Measurements from ENCODE around the gene MSANTD1. TPM values are rescaled to one million over a fixed set of nuclear protein-coding genes. Genes with fewer than 3 reads are reported as not detected.

MSANTD1 gene
- total and polyA plus RNA-seq, 2 experiments from 2014 or later: 0.37 to 2.7 TPM

Other genes starting within 250 kb of the MSANTD1 start
- gene HTT-AS, start 174.6 kb upstream of the MSANTD1 start, total RNA-seq: not detected in 2 replicates
- not detected in 2 replicates for gene HTT-AS, start 174.6 kb upstream of the MSANTD1 start, polyA plus RNA-seq
- gene HTT, start 174.5 kb upstream of the MSANTD1 start, total RNA-seq: 27.4 and 38.6 TPM in 2 replicates
- gene HTT, start 174.5 kb upstream of the MSANTD1 start, polyA plus RNA-seq: 9.7 and 11.4 TPM in 2 replicates
- gene RGS12, start 43.9 kb downstream of the MSANTD1 start, total RNA-seq: 26.8 and 40.1 TPM in 2 replicates
- 45.0 and 51.6 TPM in 2 replicates for gene RGS12, start 43.9 kb downstream of the MSANTD1 start, polyA plus RNA-seq
- 2.3 TPM in 2 replicates for gene HGFAC, start 192.8 kb downstream of the MSANTD1 start, total RNA-seq
- 1.5 and 2.0 TPM in 2 replicates for gene HGFAC, start 192.8 kb downstream of the MSANTD1 start, polyA plus RNA-seq
- 14.3 and 18.0 TPM in 2 replicates for gene DOK7, start 214.1 kb downstream of the MSANTD1 start, total RNA-seq
- gene DOK7, start 214.1 kb downstream of the MSANTD1 start, polyA plus RNA-seq: 13.7 and 14.4 TPM in 2 replicates

All from cardiac muscle cell (in vitro differentiated cells and primary cell).